H9 (cell line): ENCODE results near the gene FAM217B. TPM values are rescaled to one million over a fixed set of nuclear protein-coding genes. Genes with fewer than 3 reads are reported as not detected.

Source experiments
- DNase-seq: peaks from one replicate; pipeline ENCODE4 v3.0.0-alpha.2; 2017
- H2AFZ ChIP-seq: one replicate; pipeline ENCODE4 v1.6.1; 2013; ENCODE audit warnings: mild to moderate bottlenecking, low read length, control low read depth, moderate library complexity
- H2AK5ac ChIP-seq: 2 replicates; pipeline ENCODE4 v1.6.1; 2013; ENCODE audit warnings: low read length, control low read depth, mixed read lengths; ENCODE audit not compliant: insufficient read length
- H2BK120ac ChIP-seq: one replicate; pipeline ENCODE4 v1.6.1; 2013; ENCODE audit warnings: low read depth, mild to moderate bottlenecking, low read length, control low read depth, inconsistent platforms; ENCODE audit not compliant: poor library complexity, severe bottlenecking
- H2BK12ac ChIP-seq: 2 replicates; pipeline ENCODE4 v1.6.1; 2013; ENCODE audit warnings: low read length, control low read depth, mixed read lengths, low read depth; ENCODE audit not compliant: insufficient read length
- H2BK15ac ChIP-seq: 2 replicates; pipeline ENCODE4 v1.6.1; 2013; ENCODE audit warnings: low read depth, low read length, control low read depth
- H2BK20ac ChIP-seq: one replicate; pipeline ENCODE4 v1.6.1; 2013; ENCODE audit warnings: low read depth, mild to moderate bottlenecking, low read length, control low read depth, inconsistent platforms; ENCODE audit not compliant: poor library complexity, severe bottlenecking
- H2BK5ac ChIP-seq: 2 replicates; pipeline ENCODE4 v1.6.1; 2013; ENCODE audit warnings: low read length, control low read depth, mixed read lengths; ENCODE audit not compliant: insufficient read length
- H3K14ac ChIP-seq: 2 replicates; pipeline ENCODE4 v1.6.1; 2013; ENCODE audit warnings: low read length, control low read depth; ENCODE audit not compliant: insufficient read depth
- H3K18ac ChIP-seq: 2 replicates; pipeline ENCODE4 v1.6.1; 2013; ENCODE audit warnings: low read depth, mild to moderate bottlenecking, mixed read lengths, low read length, control low read depth; ENCODE audit not compliant: insufficient read length
- H3K23ac ChIP-seq: 2 replicates; pipeline ENCODE4 v1.6.1; 2013; ENCODE audit warnings: low read length, control low read depth, mixed read lengths, low read depth; ENCODE audit not compliant: insufficient read length
- H3K23me2 ChIP-seq: 2 replicates; pipeline ENCODE4 v1.6.1; 2013; ENCODE audit warnings: low read depth, mild to moderate bottlenecking, mixed read lengths, low read length, control low read depth; ENCODE audit not compliant: insufficient read length, poor library complexity, severe bottlenecking
- H3K27ac ChIP-seq: 2 replicates; pipeline ENCODE4 v1.5.1; 2013; ENCODE audit warnings: low read length, control low read depth, mixed read lengths, low read depth; ENCODE audit not compliant: insufficient read length
- H3K27me3 ChIP-seq: 2 replicates; pipeline ENCODE4 v1.6.1; 2013; ENCODE audit warnings: low read length, control low read depth, inconsistent platforms; ENCODE audit not compliant: insufficient read depth
- H3K4ac ChIP-seq: 2 replicates; pipeline ENCODE4 v1.6.1; 2013; ENCODE audit warnings: low read depth, mild to moderate bottlenecking, control low read depth, inconsistent platforms, low read length, moderate library complexity
- H3K4me1 ChIP-seq: 2 replicates; pipeline ENCODE4 v1.6.1; 2013; ENCODE audit warnings: low read length, control low read depth, inconsistent platforms; ENCODE audit not compliant: insufficient read depth
- H3K4me2 ChIP-seq: 2 replicates; pipeline ENCODE4 v1.6.1; 2013; ENCODE audit warnings: low read length, control low read depth, mixed read lengths; ENCODE audit not compliant: insufficient read length, insufficient read depth
- H3K56ac ChIP-seq: 2 replicates; pipeline ENCODE4 v1.6.1; 2013; ENCODE audit warnings: low read depth, mild to moderate bottlenecking, mixed read lengths, low read length, control low read depth; ENCODE audit not compliant: insufficient read length
- H3K79me1 ChIP-seq: 2 replicates; pipeline ENCODE4 v1.6.1; 2013; ENCODE audit warnings: low read depth, mild to moderate bottlenecking, moderate library complexity, low read length, control low read depth, inconsistent platforms; ENCODE audit not compliant: insufficient read depth, poor library complexity, severe bottlenecking
- H3K79me2 ChIP-seq: 2 replicates; pipeline ENCODE4 v1.6.1; 2013; ENCODE audit warnings: low read length, control low read depth, inconsistent platforms; ENCODE audit not compliant: insufficient read depth
- H3K9ac ChIP-seq: 2 replicates; pipeline ENCODE4 v1.6.1; 2013; ENCODE audit warnings: low read length, control low read depth, mixed read lengths; ENCODE audit not compliant: insufficient read length; ENCODE audit errors: extremely low read depth
- H3K9me3 ChIP-seq: one replicate; pipeline ENCODE4 v1.6.1; 2013; ENCODE audit warnings: low read depth, low read length, inconsistent platforms; ENCODE audit not compliant: control insufficient read depth
- H3T11ph ChIP-seq: one replicate; pipeline ENCODE4 v1.6.1; 2013; ENCODE audit warnings: mild to moderate bottlenecking, low read length, control low read depth, inconsistent platforms
- H4K20me1 ChIP-seq: one replicate; pipeline ENCODE4 v1.6.1; 2013; ENCODE audit not compliant: control insufficient read depth, insufficient read length, insufficient read depth
- H4K5ac ChIP-seq: 2 replicates; pipeline ENCODE4 v1.6.1; 2013; ENCODE audit warnings: low read depth, mild to moderate bottlenecking, mixed read lengths, low read length, control low read depth; ENCODE audit not compliant: insufficient read length
- H4K8ac ChIP-seq: replicated peaks from 2 replicates; pipeline ENCODE4 v1.6.1; 2013; ENCODE audit warnings: low read length, control low read depth, mixed read lengths, low read depth; ENCODE audit not compliant: insufficient read length
- H4K91ac ChIP-seq: 2 replicates; pipeline ENCODE4 v1.6.1; 2013; ENCODE audit warnings: low read depth, mild to moderate bottlenecking, moderate library complexity, mixed read lengths, low read length, control low read depth; ENCODE audit not compliant: insufficient read length
- H3K27ac Mint-ChIP-seq, 3 experiments: 2 replicates in 2 of 3; 3 replicates in 1 of 3; pipeline ENCODE4 v1.8.0; 2020 to 2021; ENCODE audit warnings: mixed read lengths in 3 of 3, mild to moderate bottlenecking in 1 of 3, moderate library complexity in 1 of 3
- H3K27me3 Mint-ChIP-seq: 2 replicates; pipeline ENCODE4 v1.8.0; 2021; ENCODE audit warnings: low read depth, mild to moderate bottlenecking, moderate library complexity, mixed read lengths
- H3K36me3 Mint-ChIP-seq, 3 experiments: 2 replicates in 2 of 3; 3 replicates in 1 of 3; pipeline ENCODE4 v1.8.0; 2020 to 2021; ENCODE audit warnings: low read depth in 3 of 3, mixed read lengths in 3 of 3; ENCODE audit not compliant: insufficient read depth in 1 of 3
- H3K4me1 Mint-ChIP-seq, 2 experiments: 2 replicates each; pipeline ENCODE4 v1.8.0; 2020; ENCODE audit warnings: mixed read lengths in 2 of 2
- H3K4me3 Mint-ChIP-seq, 2 experiments: 2 replicates in 1 of 2; 3 replicates in 1 of 2; pipeline ENCODE4 v1.8.0; 2020 to 2021; ENCODE audit warnings: mild to moderate bottlenecking in 2 of 2, mixed read lengths in 2 of 2, moderate library complexity in 1 of 2
- H3K9me3 Mint-ChIP-seq, 2 experiments: 2 replicates in 1 of 2; 3 replicates in 1 of 2; pipeline ENCODE4 v1.8.0; 2020; ENCODE audit warnings: mild to moderate bottlenecking in 2 of 2, mixed read lengths in 2 of 2, moderate library complexity in 1 of 2
- CTCF ChIP-seq: fragments of 200-600 bp; sonication (generic); conservative IDR thresholded peaks from 3 replicates; pipeline ENCODE4 v1.8.0; 2021; ENCODE audit warnings: antibody characterized with exemption, mild to moderate bottlenecking
- WGBS: extraction: QIAGEN DNeasy Blood & Tissue Kit; methylation state at CpG from one replicate; pipeline ENCODE4 v1.1.7; 2013; ENCODE audit warnings: missing lambda C conversion rate, low lambda C conversion rate, mixed read lengths; ENCODE audit not compliant: insufficient read length; ENCODE audit errors: extremely low coverage; 5-methylcytosine and 5-hydroxymethylcytosine counted together
- total RNA-seq: library from RNA; stranded (reverse); gene quantifications from 2 replicates; pipeline ENCODE4 v1.2.1, GENCODE V29; 2021

The FAM217B gene
- total RNA-seq, 1 experiment from 2014 or later, result 24.5 TPM

GRCh38 chr20:59931511-59932312, 8.5 kb upstream of the FAM217B start:
- no peak overlapping the region for H3K14ac ChIP-seq
- H2BK120ac ChIP-seq, result no peak overlapping the region
- H3K18ac ChIP-seq, result no peak overlapping the region
- no peak overlapping the region for H3K23ac ChIP-seq
- H3K23me2 ChIP-seq, result peaks cover 5% of the 10 kb centered on the region
- no peak overlapping the region for H2AK5ac ChIP-seq
- H3K9me3 ChIP-seq, result no peaks in the 10 kb centered on the region
- no CpG with 5 or more reads among the region's 9 CpGs for WGBS
- H2BK20ac ChIP-seq, result no peak overlapping the region
- Mint-ChIP-seq H3K36me3 (no peaks in the 10 kb centered on the region), H3K9me3 (no peaks in the 10 kb centered on the region; a peak in 1 of 5 replicates), H3K27ac (no peak overlapping the region; a peak in 1 of 7 replicates), H3K4me3 (no peak overlapping the region), H3K27me3 (peaks cover 35% of the 10 kb centered on the region), H3K4me1 (peaks cover 6 to 19% of the 10 kb centered on the region in 2 experiments)
- H3K4me1 ChIP-seq, result no peaks in the 10 kb centered on the region
- H2BK12ac ChIP-seq, result no peak overlapping the region
- no peak overlapping the region for H2BK15ac ChIP-seq
- H3K4me2 ChIP-seq, result no peak overlapping the region
- H4K20me1 ChIP-seq, result no peaks in the 10 kb centered on the region
- no peak for DNase-seq
- H3K79me1 ChIP-seq, result no peaks in the 10 kb centered on the region
- H3K56ac ChIP-seq, result no peak overlapping the region
- H4K91ac ChIP-seq, result no peak overlapping the region
- no peak overlapping the region for H3K27ac ChIP-seq
- peaks cover 2% of the 10 kb centered on the region; the same call in 1 of the 2 replicates for H3K27me3 ChIP-seq
- H3K4ac ChIP-seq, result no peak overlapping the region
- TF ChIP-seq CTCF, result no peak
- H3K79me2 ChIP-seq, result no peaks in the 10 kb centered on the region
- H2AFZ ChIP-seq, result no peak overlapping the region
- no peak overlapping the region for H4K8ac ChIP-seq
- no peak overlapping the region for H4K5ac ChIP-seq
- no peak overlapping the region for H2BK5ac ChIP-seq
- no peak overlapping the region for H3K9ac ChIP-seq
- H3T11ph ChIP-seq, result no peak overlapping the region
